ENCODE measurements around the gene AP2B1. TPM values are rescaled to one million over a fixed set of nuclear protein-coding genes. Genes with fewer than 3 reads are reported as not detected.

Gene AP2B1
- total and polyA plus RNA-seq, 9 of the 15 experiments (the other 6 are each of a cell fraction or from before 2014, with no cell fraction given), result 60.1 to 287 (median 105) TPM

DNA sequence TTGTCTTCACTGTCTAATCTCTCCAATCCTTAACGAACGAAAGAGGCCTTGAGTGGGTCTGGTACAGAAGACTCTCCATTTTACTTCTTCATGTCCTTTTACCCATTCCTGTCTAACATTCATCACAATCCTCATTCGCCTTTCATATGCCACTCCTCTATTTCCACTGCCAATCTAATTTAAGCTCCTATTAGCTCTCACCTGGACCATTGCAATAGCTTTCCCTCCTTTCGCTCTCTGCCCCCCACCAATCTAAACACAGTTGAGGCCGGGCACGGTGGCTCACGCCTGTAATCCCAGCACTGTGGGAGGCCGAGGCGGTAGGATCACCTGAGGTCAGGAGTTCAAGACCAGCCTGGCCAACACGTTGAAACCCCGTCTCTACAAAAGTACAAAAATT is 20.2 kb upstream of the AP2B1 start (continued):
- TF ChIP-seq BMI1 (IDR thresholded peaks at IDR 0.05; ENCODE audit: low read length) (no peak), ARHGAP35 (IDR thresholded peaks at IDR 0.05; ENCODE audit: partially characterized antibody) (peak; percentile 6), NR2C1 (IDR thresholded peaks at IDR 0.05) (no peak), NR2C1 (tag; IDR thresholded peaks at IDR 0.05) (peak; percentile 21; the same call in 1 of the 2 replicates), THRAP3 (IDR thresholded peaks at IDR 0.05; ENCODE audit: borderline replicate concordance) (no peak), BRD9 (IDR thresholded peaks at IDR 0.05; ENCODE audit: low read depth, partially characterized antibody) (peak; percentile 16), SRSF3 (IDR thresholded peaks at IDR 0.05; ENCODE audit: insufficient read depth, low read length) (no peak), ZNF707 (CRISPR knock-in tag; conservative IDR thresholded peaks at IDR 0.05) (no peak), SMARCC2 (IDR thresholded peaks at IDR 0.05; ENCODE audit: low read depth) (no peak), ZNF175 (CRISPR knock-in tag; IDR thresholded peaks at IDR 0.05; ENCODE audit: low read depth) (0 out of 2 replicates have a peak, but pooled peaks have one; percentile 52), CHD4 (IDR thresholded peaks at IDR 0.05; ENCODE audit: insufficient read depth, insufficient replicate concordance, low read depth, low read length, poor library complexity, severe bottlenecking) (no peak), CBX5 (IDR thresholded peaks at IDR 0.05; ENCODE audit: borderline replicate concordance, low read depth) (no peak)
- TF ChIP-seq, protein P1, sequence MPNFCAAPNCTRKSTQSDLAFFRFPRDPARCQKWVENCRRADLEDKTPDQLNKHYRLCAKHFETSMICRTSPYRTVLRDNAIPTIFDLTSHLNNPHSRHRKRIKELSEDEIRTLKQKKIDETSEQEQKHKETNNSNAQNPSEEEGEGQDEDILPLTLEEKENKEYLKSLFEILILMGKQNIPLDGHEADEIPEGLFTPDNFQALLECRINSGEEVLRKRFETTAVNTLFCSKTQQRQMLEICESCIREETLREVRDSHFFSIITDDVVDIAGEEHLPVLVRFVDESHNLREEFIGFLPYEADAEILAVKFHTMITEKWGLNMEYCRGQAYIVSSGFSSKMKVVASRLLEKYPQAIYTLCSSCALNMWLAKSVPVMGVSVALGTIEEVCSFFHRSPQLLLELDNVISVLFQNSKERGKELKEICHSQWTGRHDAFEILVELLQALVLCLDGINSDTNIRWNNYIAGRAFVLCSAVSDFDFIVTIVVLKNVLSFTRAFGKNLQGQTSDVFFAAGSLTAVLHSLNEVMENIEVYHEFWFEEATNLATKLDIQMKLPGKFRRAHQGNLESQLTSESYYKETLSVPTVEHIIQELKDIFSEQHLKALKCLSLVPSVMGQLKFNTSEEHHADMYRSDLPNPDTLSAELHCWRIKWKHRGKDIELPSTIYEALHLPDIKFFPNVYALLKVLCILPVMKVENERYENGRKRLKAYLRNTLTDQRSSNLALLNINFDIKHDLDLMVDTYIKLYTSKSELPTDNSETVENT (CRISPR knock-in tag; IDR thresholded peaks at IDR 0.05), result 0 out of 2 replicates have a peak, but pooled peaks have one; percentile 8
- TF ChIP-seq, protein P2, sequence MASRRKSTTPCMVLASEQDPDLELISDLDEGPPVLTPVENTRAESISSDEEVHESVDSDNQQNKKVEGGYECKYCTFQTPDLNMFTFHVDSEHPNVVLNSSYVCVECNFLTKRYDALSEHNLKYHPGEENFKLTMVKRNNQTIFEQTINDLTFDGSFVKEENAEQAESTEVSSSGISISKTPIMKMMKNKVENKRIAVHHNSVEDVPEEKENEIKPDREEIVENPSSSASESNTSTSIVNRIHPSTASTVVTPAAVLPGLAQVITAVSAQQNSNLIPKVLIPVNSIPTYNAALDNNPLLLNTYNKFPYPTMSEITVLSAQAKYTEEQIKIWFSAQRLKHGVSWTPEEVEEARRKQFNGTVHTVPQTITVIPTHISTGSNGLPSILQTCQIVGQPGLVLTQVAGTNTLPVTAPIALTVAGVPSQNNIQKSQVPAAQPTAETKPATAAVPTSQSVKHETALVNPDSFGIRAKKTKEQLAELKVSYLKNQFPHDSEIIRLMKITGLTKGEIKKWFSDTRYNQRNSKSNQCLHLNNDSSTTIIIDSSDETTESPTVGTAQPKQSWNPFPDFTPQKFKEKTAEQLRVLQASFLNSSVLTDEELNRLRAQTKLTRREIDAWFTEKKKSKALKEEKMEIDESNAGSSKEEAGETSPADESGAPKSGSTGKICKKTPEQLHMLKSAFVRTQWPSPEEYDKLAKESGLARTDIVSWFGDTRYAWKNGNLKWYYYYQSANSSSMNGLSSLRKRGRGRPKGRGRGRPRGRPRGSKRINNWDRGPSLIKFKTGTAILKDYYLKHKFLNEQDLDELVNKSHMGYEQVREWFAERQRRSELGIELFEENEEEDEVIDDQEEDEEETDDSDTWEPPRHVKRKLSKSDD (conservative IDR thresholded peaks at IDR 0.05; ENCODE audit: low read length), result no peak
- TF ChIP-seq, protein P3, sequence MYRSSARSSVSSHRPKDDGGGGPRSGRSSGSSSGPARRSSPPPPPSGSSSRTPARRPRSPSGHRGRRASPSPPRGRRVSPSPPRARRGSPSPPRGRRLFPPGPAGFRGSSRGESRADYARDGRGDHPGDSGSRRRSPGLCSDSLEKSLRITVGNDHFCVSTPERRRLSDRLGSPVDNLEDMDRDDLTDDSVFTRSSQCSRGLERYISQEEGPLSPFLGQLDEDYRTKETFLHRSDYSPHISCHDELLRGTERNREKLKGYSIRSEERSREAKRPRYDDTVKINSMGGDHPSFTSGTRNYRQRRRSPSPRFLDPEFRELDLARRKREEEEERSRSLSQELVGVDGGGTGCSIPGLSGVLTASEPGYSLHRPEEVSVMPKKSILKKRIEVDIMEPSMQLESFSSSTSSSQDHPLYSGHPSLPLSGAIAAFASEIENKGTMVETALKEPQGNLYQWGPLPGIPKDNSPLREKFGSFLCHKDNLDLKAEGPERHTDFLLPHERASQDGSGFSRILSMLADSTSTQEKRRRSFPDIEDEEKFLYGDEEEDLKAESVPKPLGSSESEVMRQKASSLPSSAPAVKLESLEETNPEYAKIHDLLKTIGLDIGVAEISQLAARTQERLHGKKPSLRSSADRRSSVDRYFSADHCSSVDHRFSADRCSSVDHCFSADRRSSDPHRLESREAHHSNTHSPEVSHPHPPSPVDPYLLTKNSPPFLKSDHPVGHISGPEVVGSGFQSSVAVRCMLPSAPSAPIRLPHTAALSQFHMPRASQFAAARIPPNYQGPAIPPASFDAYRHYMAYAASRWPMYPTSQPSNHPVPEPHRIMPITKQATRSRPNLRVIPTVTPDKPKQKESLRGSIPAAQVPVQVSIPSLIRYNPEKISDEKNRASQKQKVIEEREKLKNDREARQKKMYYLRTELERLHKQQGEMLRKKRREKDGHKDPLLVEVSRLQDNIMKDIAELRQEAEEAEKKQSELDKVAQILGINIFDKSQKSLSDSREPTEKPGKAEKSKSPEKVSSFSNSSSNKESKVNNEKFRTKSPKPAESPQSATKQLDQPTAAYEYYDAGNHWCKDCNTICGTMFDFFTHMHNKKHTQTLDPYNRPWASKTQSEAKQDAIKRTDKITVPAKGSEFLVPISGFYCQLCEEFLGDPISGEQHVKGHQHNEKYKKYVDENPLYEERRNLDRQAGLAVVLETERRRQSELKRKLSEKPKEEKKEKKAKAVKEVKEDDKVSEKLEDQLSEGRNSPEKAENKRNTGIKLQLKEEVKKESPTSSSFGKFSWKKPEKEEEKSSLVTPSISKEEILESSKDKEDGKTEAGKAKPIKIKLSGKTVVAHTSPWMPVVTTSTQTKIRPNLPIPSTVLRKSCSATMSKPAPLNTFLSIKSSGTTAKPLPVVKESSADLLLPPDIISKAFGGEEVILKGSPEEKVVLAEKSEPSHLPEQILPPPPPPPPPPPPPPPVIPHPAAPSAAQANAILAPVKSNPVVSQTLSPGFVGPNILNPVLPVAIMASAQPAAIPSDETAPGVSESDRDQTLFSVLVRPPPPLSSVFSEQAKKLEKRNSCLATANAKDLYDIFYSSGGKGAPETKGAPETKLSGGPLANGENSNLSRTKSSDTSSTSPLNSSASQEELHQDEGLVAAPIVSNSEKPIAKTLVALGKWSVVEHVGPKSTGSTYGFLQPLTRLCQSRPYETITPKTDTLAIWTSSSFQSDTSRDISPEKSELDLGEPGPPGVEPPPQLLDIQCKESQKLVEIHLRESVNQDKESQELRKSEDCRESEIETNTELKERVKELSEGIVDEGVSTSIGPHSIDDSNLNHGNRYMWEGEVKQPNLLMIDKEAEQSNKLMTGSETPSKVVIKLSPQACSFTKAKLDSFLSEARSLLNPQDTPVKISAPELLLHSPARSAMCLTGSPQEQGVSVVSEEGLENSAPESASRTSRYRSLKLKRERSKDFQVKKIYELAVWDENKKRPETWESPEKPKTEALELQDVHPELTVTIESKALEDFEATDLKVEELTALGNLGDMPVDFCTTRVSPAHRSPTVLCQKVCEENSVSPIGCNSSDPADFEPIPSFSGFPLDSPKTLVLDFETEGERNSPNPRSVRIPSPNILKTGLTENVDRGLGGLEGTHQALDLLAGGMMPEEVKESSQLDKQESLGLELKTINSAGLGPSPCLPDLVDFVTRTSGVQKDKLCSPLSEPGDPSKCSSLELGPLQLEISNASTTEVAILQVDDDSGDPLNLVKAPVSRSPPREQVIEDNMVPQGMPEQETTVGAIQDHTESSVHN (IDR thresholded peaks at IDR 0.05; ENCODE audit: borderline replicate concordance in 1 of 2, low read depth in 1 of 2), result no peak

All from K562 (cell line).